ENCODE measurements around the gene CCDC50.
A peak's percentile ranks its signal among the peaks of the same experiment; 100 is the strongest.

CCDC50 gene

GRCh38 chr3:191430103-191430502, 100.9 kb downstream of the CCDC50 start:
- Mint-ChIP-seq H3K9me3 (peaks cover 3% of the 10 kb centered on the region), H3K4me1 (no peaks in the 10 kb centered on the region), H3K36me3 (peaks cover 6% of the 10 kb centered on the region), H3K27me3 (no peaks in the 10 kb centered on the region), H3K4me3 (no peak overlapping the region), H3K27ac (no peak overlapping the region)
- ATAC-seq: no peak

- no peak overlapping the region for H3K4me3 Mint-ChIP-seq
- H3K27me3 Mint-ChIP-seq: no peaks in the 10 kb centered on the region
- no peak overlapping the region for H3K27ac Mint-ChIP-seq
- H3K4me1 Mint-ChIP-seq: peaks cover 9% of the 10 kb centered on the region
- ATAC-seq: no peak
- H3K36me3 Mint-ChIP-seq: peaks cover 6% of the 10 kb centered on the region
- peaks cover 3% of the 10 kb centered on the region for H3K9me3 Mint-ChIP-seq
These were observed 102.1 kb downstream of the CCDC50 start for GRCh38 chr3:191431160-191431822.

- peaks cover 3% of the 10 kb centered on the region for H3K9me3 Mint-ChIP-seq
- peaks cover 6% of the 10 kb centered on the region for H3K36me3 Mint-ChIP-seq
- H3K4me3 Mint-ChIP-seq: no peak overlapping the region
- H3K27ac Mint-ChIP-seq: no peak overlapping the region
- no peak for ATAC-seq
- peaks cover 12% of the 10 kb centered on the region for H3K4me1 Mint-ChIP-seq
- no peaks in the 10 kb centered on the region for H3K27me3 Mint-ChIP-seq
These were observed 103.0 kb downstream of the CCDC50 start for GRCh38 chr3:191432162-191432561.

- Mint-ChIP-seq H3K36me3 (peaks cover 6% of the 10 kb centered on the region), H3K9me3 (peaks cover 3% of the 10 kb centered on the region), H3K4me1 (peaks cover 12% of the 10 kb centered on the region), H3K27ac (no peak overlapping the region), H3K27me3 (peaks cover 8% of the 10 kb centered on the region), H3K4me3 (no peak overlapping the region)
- ATAC-seq: no peak
These were observed 104.8 kb downstream of the CCDC50 start for GRCh38 chr3:191434024-191434423.

- no peak overlapping the region for H3K27ac Mint-ChIP-seq
- peaks cover 8% of the 10 kb centered on the region for H3K27me3 Mint-ChIP-seq
- peaks cover 5% of the 10 kb centered on the region for H3K36me3 Mint-ChIP-seq
- no peak for ATAC-seq
- H3K4me1 Mint-ChIP-seq: peaks cover 12% of the 10 kb centered on the region
- peaks cover 10% of the 10 kb centered on the region for H3K9me3 Mint-ChIP-seq
- no peak overlapping the region for H3K4me3 Mint-ChIP-seq
These were observed 106.8 kb downstream of the CCDC50 start for GRCh38 chr3:191435981-191436380.

- no peak overlapping the region for H3K27ac Mint-ChIP-seq
- ATAC-seq: no peak
- peaks cover 8% of the 10 kb centered on the region for H3K27me3 Mint-ChIP-seq
- H3K36me3 Mint-ChIP-seq: no peaks in the 10 kb centered on the region
- peaks cover 7% of the 10 kb centered on the region for H3K9me3 Mint-ChIP-seq
- H3K4me1 Mint-ChIP-seq: peaks cover 19% of the 10 kb centered on the region
- H3K4me3 Mint-ChIP-seq: no peak overlapping the region
These were observed 109.1 kb downstream of the CCDC50 start for GRCh38 chr3:191438150-191438814.

GRCh38 chr3:191440532-191440931, 111.3 kb downstream of the CCDC50 start:
- no peak for ATAC-seq
- Mint-ChIP-seq H3K27me3 (peaks cover 8% of the 10 kb centered on the region), H3K36me3 (no peaks in the 10 kb centered on the region), H3K9me3 (peaks cover 7% of the 10 kb centered on the region), H3K4me1 (peaks cover 17% of the 10 kb centered on the region), H3K27ac (no peak overlapping the region), H3K4me3 (no peak overlapping the region)

- H3K27ac Mint-ChIP-seq: no peak overlapping the region
- H3K9me3 Mint-ChIP-seq: peaks cover 7% of the 10 kb centered on the region
- peak; percentile 63 for ATAC-seq
- no peaks in the 10 kb centered on the region for H3K36me3 Mint-ChIP-seq
- H3K4me1 Mint-ChIP-seq: peaks cover 7% of the 10 kb centered on the region
- H3K27me3 Mint-ChIP-seq: peaks cover 8% of the 10 kb centered on the region
- H3K4me3 Mint-ChIP-seq: no peak overlapping the region
These were observed 112.5 kb downstream of the CCDC50 start for GRCh38 chr3:191441687-191442086.

- ATAC-seq: no peak
- H3K27me3 Mint-ChIP-seq: no peaks in the 10 kb centered on the region
- H3K9me3 Mint-ChIP-seq: peaks cover 7% of the 10 kb centered on the region
- no peaks in the 10 kb centered on the region for H3K36me3 Mint-ChIP-seq
- no peak overlapping the region for H3K27ac Mint-ChIP-seq
- no peak overlapping the region for H3K4me3 Mint-ChIP-seq
- peaks cover 7% of the 10 kb centered on the region for H3K4me1 Mint-ChIP-seq
These were observed 115.4 kb downstream of the CCDC50 start for GRCh38 chr3:191444569-191444968.

Data from stimulated activated memory B cell treated with anti-CD40 and anti-IgM and Interleukin-4, amounts not matched to agents 10 μg/mL and 1 μg/mL and 100 μg/mL, for 72 hours (primary cell).